Thyroid gland (tissue), 4 donors: Measurements from ENCODE around the gene SVOPL. TPM values are rescaled to one million over a fixed set of nuclear protein-coding genes. Genes with fewer than 3 reads are reported as not detected.

Source experiments
- DNase-seq, 2 donors: peaks; one replicate each; pipeline ENCODE4 v3.0.0-alpha.2; 2019
- H3K27ac ChIP-seq, 3 donors: fragments of 200-600 bp; sonication (generic); 1 replicate in 2 of 3; 2 replicates in 1 of 3; pipeline ENCODE4 v1.5.1; 2016 to 2019; ENCODE audit warnings: mild to moderate bottlenecking in 1 of 3, moderate library complexity in 1 of 3
- H3K27me3 ChIP-seq: fragments of 200-600 bp; sonication (generic); one replicate; pipeline ENCODE4 v1.5.1; 2019
- H3K36me3 ChIP-seq, 2 donors: fragments of 200-600 bp; sonication (generic); one replicate each; pipeline ENCODE4 v1.5.1; 2016 to 2019
- H3K4me1 ChIP-seq, 2 donors: fragments of 200-600 bp; sonication (generic); one replicate each; pipeline ENCODE4 v1.5.1; 2017 to 2019
- H3K4me3 ChIP-seq, 3 donors: fragments of 200-600 bp; sonication (generic); replicated peaks in 1 of 3; 1 replicate in 2 of 3; 2 replicates in 1 of 3; pipeline ENCODE4 v1.5.1; 2016; ENCODE audit warnings: mild to moderate bottlenecking in 1 of 3
- H3K9me3 ChIP-seq: fragments of 200-600 bp; sonication (generic); one replicate; pipeline ENCODE4 v1.5.1; 2017
- CTCF ChIP-seq, 6 experiments: fragments of 200-600 bp in 3 of 6; fragments of 450-650 bp in 3 of 6; sonication (generic) in 3 of 6; IDR thresholded peaks; one replicate each; pipeline ENCODE4 v1.5.1; 2016 to 2019; ENCODE audit warnings: antibody characterized with exemption in 6 of 6, mild to moderate bottlenecking in 2 of 6, inconsistent platforms in 1 of 6, moderate library complexity in 1 of 6
- POLR2A ChIP-seq, 2 donors: fragments of 450-650 bp; IDR thresholded peaks; one replicate each; pipeline ENCODE4 v1.6.1; 2017; ENCODE audit warnings: antibody characterized with exemption in 2 of 2, mild to moderate bottlenecking in 2 of 2, moderate library complexity in 1 of 2
- WGBS, 2 donors: methylation state at CpG; one replicate each; pipeline ENCODE4 v1.1.5; 2017; 5-methylcytosine and 5-hydroxymethylcytosine counted together
- intact Hi-C: fragments of 100-400 bp; cut with DNase I; formaldehyde crosslinking; loops from one replicate; pipeline ENCODE4 v1.15.1; 2023
- total RNA-seq, 4 donors: library from RNA; depleted of rRNA; stranded (reverse); fragments of >200 nt; gene quantifications; one replicate each; pipeline ENCODE4 v1.2.3, GENCODE V29; 2016

The SVOPL gene
- total RNA-seq, 4 donors from 2014 or later = 0.10 TPM; not detected in 3

- intact Hi-C loops = no loop called here
- TF ChIP-seq POLR2A (IDR thresholded peaks at IDR 0.05) (no peak), CTCF (IDR thresholded peaks at IDR 0.05) (no peak)
- no peak overlapping the region for H3K27ac ChIP-seq
- no peaks in the 10 kb centered on the region for H3K27me3 ChIP-seq
- no peak for DNase-seq
- H3K4me3 ChIP-seq = no peak overlapping the region
- H3K9me3 ChIP-seq = no peaks in the 10 kb centered on the region
- no peaks in the 10 kb centered on the region for H3K4me1 ChIP-seq
- H3K36me3 ChIP-seq = no peaks in the 10 kb centered on the region
Observed at GRCh38 chr7:138670594-138670993, 30.6 kb downstream of the SVOPL start.

- H3K4me1 ChIP-seq = no peaks in the 10 kb centered on the region
- intact Hi-C loops = no loop called here
- TF ChIP-seq POLR2A (IDR thresholded peaks at IDR 0.05) = no peak
- TF ChIP-seq CTCF (IDR thresholded peaks at IDR 0.05) = no peak
- H3K27ac ChIP-seq = no peak overlapping the region
- H3K27me3 ChIP-seq = no peaks in the 10 kb centered on the region
- H3K9me3 ChIP-seq = no peaks in the 10 kb centered on the region
- DNase-seq = no peak
- H3K4me3 ChIP-seq = no peak overlapping the region
- WGBS, 2 donors = 50 to 66% methylated on average over 3 to 4 of the region's 4 CpGs
- no peaks in the 10 kb centered on the region for H3K36me3 ChIP-seq
Observed at GRCh38 chr7:138669364-138669763, 31.8 kb downstream of the SVOPL start.

- whole genome bisulfite sequencing, 2 donors = 84 to 87% methylated on average over 3 of the region's 3 CpGs
- H3K9me3 ChIP-seq = no peaks in the 10 kb centered on the region
- intact Hi-C loops = no loop called here
- no peak for DNase-seq
- no peak overlapping the region for H3K4me3 ChIP-seq
- H3K27ac ChIP-seq = no peak overlapping the region
- no peaks in the 10 kb centered on the region for H3K36me3 ChIP-seq
- H3K4me1 ChIP-seq = no peaks in the 10 kb centered on the region
- TF ChIP-seq POLR2A (IDR thresholded peaks at IDR 0.05) = no peak
- TF ChIP-seq CTCF (IDR thresholded peaks at IDR 0.05) = no peak
- no peaks in the 10 kb centered on the region for H3K27me3 ChIP-seq
Observed at GRCh38 chr7:138668946-138669345, 32.2 kb downstream of the SVOPL start.

- intact Hi-C loops = no loop called here
- TF ChIP-seq CTCF (IDR thresholded peaks at IDR 0.05) (no peak), POLR2A (IDR thresholded peaks at IDR 0.05) (no peak)
- no peak for DNase-seq
- H3K27ac ChIP-seq = no peak overlapping the region
- no peaks in the 10 kb centered on the region for H3K36me3 ChIP-seq
- no peak overlapping the region for H3K4me3 ChIP-seq
- H3K9me3 ChIP-seq = no peaks in the 10 kb centered on the region
- no peaks in the 10 kb centered on the region for H3K27me3 ChIP-seq
- peaks cover 0 to 3% of the 10 kb centered on the region in 2 donors for H3K4me1 ChIP-seq
- WGBS, 2 donors = 57 to 100% methylated on average over 2 of the region's 2 CpGs
Observed at GRCh38 chr7:138668229-138668596, 32.9 kb downstream of the SVOPL start.

- Histone ChIP-seq H3K27ac (no peak overlapping the region), H3K9me3 (no peaks in the 10 kb centered on the region), H3K27me3 (no peaks in the 10 kb centered on the region), H3K4me1 (peaks cover 0 to 6% of the 10 kb centered on the region in 2 donors), H3K36me3 (no peaks in the 10 kb centered on the region), H3K4me3 (no peak overlapping the region)
- intact Hi-C loops = no loop called here
- no peak for TF ChIP-seq CTCF (IDR thresholded peaks at IDR 0.05)
- no peak for TF ChIP-seq POLR2A (IDR thresholded peaks at IDR 0.05)
- DNase-seq = no peak
- 91 to 93% methylated on average over 6 of the region's 6 CpGs for WGBS, 2 donors
Observed at GRCh38 chr7:138667535-138668228, 33.5 kb downstream of the SVOPL start.
